Measurements from ENCODE around the gene ZDHHC21. TPM values are rescaled to one million over a fixed set of nuclear protein-coding genes. Genes with fewer than 3 reads are reported as not detected.

ZDHHC21 gene
- total and polyA plus RNA-seq, 2 donors (not counting 3 experiments of a cell fraction or from before 2014, with no cell fraction given): 7.2 to 25.9 TPM

DNA sequence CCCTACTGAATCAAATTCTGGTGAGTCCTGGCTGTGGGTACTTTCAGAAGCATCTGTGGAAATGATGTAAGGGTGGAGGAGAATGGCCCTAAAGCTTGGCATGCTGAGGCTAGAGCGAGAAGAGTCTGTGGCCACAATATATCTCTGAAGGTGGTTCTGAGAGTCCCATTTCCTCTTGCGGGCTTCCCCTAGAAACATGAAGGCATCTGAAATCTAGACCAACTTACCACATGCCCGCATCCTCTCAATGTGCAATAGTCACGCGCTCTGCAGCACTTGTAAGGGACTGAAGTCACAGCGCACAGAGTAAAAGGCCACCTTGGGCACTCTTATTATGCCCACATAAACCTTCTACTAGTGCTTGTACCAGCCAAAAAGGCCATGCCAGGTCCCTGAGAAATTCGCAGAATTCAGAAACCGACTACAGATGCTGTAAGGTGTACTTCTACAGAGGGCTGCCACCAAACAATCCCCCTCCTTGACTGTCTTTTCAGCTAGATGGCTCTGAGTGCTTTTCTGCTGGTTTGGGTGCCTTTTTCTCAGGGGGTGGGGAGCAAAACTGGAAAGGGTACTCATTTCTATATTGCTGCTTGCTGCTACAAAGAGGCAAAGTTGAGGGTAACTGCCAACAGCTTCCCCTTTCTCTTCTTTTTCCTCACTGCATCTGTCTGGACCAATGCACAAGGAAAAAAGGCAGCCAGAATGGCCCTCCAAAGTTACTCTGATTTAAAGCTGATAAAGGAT lies 107.3 kb downstream of the ZDHHC21 start:
- FAIRE-seq: no peak
- CTCF ChIA-PET: interaction anchor here (0.8 to 1.0 kb wide), 2 partner anchors 17 to 22 kb away, joined by 3 read pairs; no protein-coding TSS in a partner anchor
- H3K27me3 ChIP-seq (ENCODE audit: control insufficient read depth in 2 of 2, insufficient read depth in 2 of 2, low read length in 2 of 2): no peaks in the 10 kb centered on the region

More for the DNA sequence above, 107.3 kb downstream of the ZDHHC21 start:
- Histone ChIP-seq H3K9ac (replicated peaks; ENCODE audit: extremely low read depth, insufficient read depth, low read length) (no peak overlapping the region), H4K20me1 (replicated peaks; ENCODE audit: control insufficient read depth, extremely low read depth, insufficient read depth, low read length) (no peaks in the 10 kb centered on the region), H3K9me3 (replicated peaks; ENCODE audit: control insufficient read depth, insufficient read depth, low read length) (no peaks in the 10 kb centered on the region), H3K27ac (ENCODE audit: insufficient read depth, low read depth, low read length) (no peak overlapping the region), H3K4me1 (ENCODE audit: control insufficient read depth, extremely low read depth, insufficient read depth, low read length) (no peaks in the 10 kb centered on the region), H3K4me2 (ENCODE audit: insufficient read depth, low read length) (no peak overlapping the region), H3K4me3 (replicated peaks in 1 of 3; ENCODE audit: insufficient read depth in 1 of 3, low read depth in 1 of 3, low read length in 3 of 3) (no peak overlapping the region), H3K36me3 (ENCODE audit: control insufficient read depth in 2 of 2, extremely low read depth in 1 of 2, insufficient read depth in 2 of 2, low read length in 2 of 2) (no peaks in the 10 kb centered on the region), H2AFZ (ENCODE audit: low read depth, low read length) (no peak overlapping the region), H3K79me2 (ENCODE audit: control insufficient read depth, insufficient read depth, low read length) (no peaks in the 10 kb centered on the region), H3K9me1 (replicated peaks; ENCODE audit: control insufficient read depth, extremely low read depth, insufficient read depth, low read length) (no peaks in the 10 kb centered on the region)
- no TSS peak for BruUV-seq (replicated peaks)
- TF ChIP-seq POLR2A (IDR thresholded peaks at IDR 0.05; ENCODE audit: low read depth, low read length) (no peak), MYC (IDR thresholded peaks at IDR 0.05; ENCODE audit: low read depth, low read length) (no peak), GATA2 (IDR thresholded peaks at IDR 0.05; ENCODE audit: insufficient read depth, insufficient read length, low read depth, low read length) (no peak), POLR2AphosphoS5 (IDR thresholded peaks at IDR 0.05; ENCODE audit: insufficient read depth, low read depth, low read length) (no peak), EZH2 (IDR thresholded peaks at IDR 0.05; ENCODE audit: borderline replicate concordance, low read depth, low read length, severe bottlenecking) (no peak), FOS (IDR thresholded peaks at IDR 0.05; ENCODE audit: borderline replicate concordance, insufficient read depth, low read length) (no peak), JUN (IDR thresholded peaks at IDR 0.05; ENCODE audit: borderline replicate concordance, insufficient read depth, insufficient read length, low read depth) (no peak)
- TF ChIP-seq, protein P1, sequence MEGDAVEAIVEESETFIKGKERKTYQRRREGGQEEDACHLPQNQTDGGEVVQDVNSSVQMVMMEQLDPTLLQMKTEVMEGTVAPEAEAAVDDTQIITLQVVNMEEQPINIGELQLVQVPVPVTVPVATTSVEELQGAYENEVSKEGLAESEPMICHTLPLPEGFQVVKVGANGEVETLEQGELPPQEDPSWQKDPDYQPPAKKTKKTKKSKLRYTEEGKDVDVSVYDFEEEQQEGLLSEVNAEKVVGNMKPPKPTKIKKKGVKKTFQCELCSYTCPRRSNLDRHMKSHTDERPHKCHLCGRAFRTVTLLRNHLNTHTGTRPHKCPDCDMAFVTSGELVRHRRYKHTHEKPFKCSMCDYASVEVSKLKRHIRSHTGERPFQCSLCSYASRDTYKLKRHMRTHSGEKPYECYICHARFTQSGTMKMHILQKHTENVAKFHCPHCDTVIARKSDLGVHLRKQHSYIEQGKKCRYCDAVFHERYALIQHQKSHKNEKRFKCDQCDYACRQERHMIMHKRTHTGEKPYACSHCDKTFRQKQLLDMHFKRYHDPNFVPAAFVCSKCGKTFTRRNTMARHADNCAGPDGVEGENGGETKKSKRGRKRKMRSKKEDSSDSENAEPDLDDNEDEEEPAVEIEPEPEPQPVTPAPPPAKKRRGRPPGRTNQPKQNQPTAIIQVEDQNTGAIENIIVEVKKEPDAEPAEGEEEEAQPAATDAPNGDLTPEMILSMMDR (IDR thresholded peaks at IDR 0.05; ENCODE audit: extremely low read depth in 1 of 2, insufficient read depth in 1 of 2, low read depth in 1 of 2, low read length in 2 of 2): no peak
- TF ChIP-seq, protein P2, sequence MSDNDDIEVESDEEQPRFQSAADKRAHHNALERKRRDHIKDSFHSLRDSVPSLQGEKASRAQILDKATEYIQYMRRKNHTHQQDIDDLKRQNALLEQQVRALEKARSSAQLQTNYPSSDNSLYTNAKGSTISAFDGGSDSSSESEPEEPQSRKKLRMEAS (IDR thresholded peaks at IDR 0.05; ENCODE audit: insufficient read depth, insufficient read length): no peak
- DNase-seq (ENCODE audit: low read depth, low spot score): no peak
- dilution Hi-C loops (cut with MboI; ENCODE audit: extremely low pct_ligation_motif_present, low sequenced_read_pairs) (no loop called here), intact Hi-C loops (cut with micrococcal nuclease) (no loop called here)
- POLR2A ChIA-PET: no interaction called here
